Measurements from ENCODE around the gene RUFY4. TPM values are rescaled to one million over a fixed set of nuclear protein-coding genes. Genes with fewer than 3 reads are reported as not detected.

Gene RUFY4
- total RNA-seq, 2 experiments from 2014 or later: not detected

DNA sequence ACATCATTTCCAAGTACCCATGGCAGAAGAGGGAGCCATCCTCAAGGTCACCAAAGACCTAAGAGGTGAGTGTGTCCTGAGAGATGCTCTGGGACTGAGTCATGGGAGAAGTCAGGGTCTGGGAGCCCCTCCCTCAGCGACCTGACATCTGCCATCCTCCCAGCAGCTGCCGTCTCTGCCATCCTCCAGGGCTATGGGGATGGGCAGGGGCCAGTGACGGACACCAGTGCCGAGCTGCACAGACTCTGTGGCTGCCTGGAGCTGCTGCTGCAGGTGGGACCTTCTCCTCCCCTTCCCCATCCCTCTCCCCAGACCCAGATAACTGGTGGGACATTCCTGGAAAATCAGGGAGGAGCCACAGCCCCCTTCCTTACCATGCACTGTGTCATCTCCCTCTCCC, 1.5 kb downstream of the RUFY4 start:
- POLR2A ChIA-PET: no interaction called here

DNA sequence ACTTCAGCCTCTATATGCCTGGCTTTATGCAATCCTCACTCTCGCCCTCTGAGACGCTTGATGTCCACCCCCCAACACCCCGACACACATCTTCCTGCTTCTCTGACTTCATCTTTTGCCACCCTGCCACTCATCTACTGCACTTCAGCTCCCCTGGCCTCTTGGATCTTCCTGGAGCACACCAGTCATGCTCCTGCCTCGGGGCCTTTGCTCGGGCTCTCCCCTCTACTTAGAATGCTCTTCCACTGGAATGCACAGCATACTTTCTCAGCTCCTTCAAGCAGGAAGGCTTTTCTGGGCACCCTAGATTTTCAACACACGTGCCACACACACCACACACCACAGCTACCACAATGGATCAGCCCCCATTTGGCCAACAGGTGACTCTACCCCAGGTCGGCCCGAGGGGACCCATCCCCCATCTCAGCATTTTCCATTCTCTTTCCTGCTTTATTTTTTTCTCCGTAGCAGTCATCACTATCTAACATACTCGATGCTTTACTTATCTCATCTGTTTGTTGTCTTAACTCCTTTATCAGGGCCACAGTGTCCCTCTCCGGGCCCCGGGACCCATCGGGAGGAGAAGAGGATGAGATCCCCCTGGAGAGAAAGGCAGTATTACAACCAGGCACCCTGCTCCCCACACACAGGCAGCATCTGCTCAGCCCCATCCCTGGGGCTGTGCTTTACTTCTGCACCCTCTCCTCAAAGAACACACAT, 2.3 kb downstream of the RUFY4 start:
- H3K9me3 ChIP-seq (ENCODE audit: low read length): no peaks in the 10 kb centered on the region
- TF ChIP-seq EZH2phosphoT487 (IDR thresholded peaks at IDR 0.05; ENCODE audit: borderline replicate concordance, low read depth, low read length): no peak
- TF ChIP-seq, protein P1, sequence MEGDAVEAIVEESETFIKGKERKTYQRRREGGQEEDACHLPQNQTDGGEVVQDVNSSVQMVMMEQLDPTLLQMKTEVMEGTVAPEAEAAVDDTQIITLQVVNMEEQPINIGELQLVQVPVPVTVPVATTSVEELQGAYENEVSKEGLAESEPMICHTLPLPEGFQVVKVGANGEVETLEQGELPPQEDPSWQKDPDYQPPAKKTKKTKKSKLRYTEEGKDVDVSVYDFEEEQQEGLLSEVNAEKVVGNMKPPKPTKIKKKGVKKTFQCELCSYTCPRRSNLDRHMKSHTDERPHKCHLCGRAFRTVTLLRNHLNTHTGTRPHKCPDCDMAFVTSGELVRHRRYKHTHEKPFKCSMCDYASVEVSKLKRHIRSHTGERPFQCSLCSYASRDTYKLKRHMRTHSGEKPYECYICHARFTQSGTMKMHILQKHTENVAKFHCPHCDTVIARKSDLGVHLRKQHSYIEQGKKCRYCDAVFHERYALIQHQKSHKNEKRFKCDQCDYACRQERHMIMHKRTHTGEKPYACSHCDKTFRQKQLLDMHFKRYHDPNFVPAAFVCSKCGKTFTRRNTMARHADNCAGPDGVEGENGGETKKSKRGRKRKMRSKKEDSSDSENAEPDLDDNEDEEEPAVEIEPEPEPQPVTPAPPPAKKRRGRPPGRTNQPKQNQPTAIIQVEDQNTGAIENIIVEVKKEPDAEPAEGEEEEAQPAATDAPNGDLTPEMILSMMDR (conservative IDR thresholded peaks at IDR 0.05; ENCODE audit: low read length): no peak
- no peaks in the 10 kb centered on the region for H3K79me2 ChIP-seq (ENCODE audit: insufficient read depth, low read depth, low read length)
- DNase-seq (ENCODE audit: low spot score): no peak
- no peak overlapping the region for H2AFZ ChIP-seq (ENCODE audit: low read length)
- no TSS peak for BruUV-seq (replicated peaks)
- ChIA-PET CTCF (ENCODE audit: unreplicated experiment) (no interaction called here), POLR2A (interaction anchor here (0.6 kb wide), 1 partner anchor 26 kb away, joined by 4 read pairs; no protein-coding TSS in a partner anchor)
- H3K4me3 ChIP-seq (ENCODE audit: low read depth, low read length, poor library complexity, severe bottlenecking): no peak overlapping the region
- H3K9me2 ChIP-seq (ENCODE audit: insufficient read depth, low read length): no peaks in the 10 kb centered on the region
- no peaks in the 10 kb centered on the region for H3K36me3 ChIP-seq (ENCODE audit: insufficient read depth, low read length)
- intact Hi-C loops (cut with micrococcal nuclease; ENCODE audit: unreplicated experiment): no loop called here
- no peaks in the 10 kb centered on the region for H4K20me1 ChIP-seq (ENCODE audit: insufficient read depth, low read length)
- H3K27ac ChIP-seq (ENCODE audit: low read depth, low read length, poor library complexity, severe bottlenecking): no peak overlapping the region
- H3K4me2 ChIP-seq (ENCODE audit: low read length): no peak overlapping the region
- H3K4me1 ChIP-seq (ENCODE audit: insufficient read depth, low read length, poor library complexity, severe bottlenecking): no peaks in the 10 kb centered on the region

More for the DNA sequence above, 1.5 kb downstream of the RUFY4 start:
- intact Hi-C loops (cut with micrococcal nuclease; ENCODE audit: unreplicated experiment): no loop called here
- H3K27ac ChIP-seq (ENCODE audit: low read depth, low read length, poor library complexity, severe bottlenecking): no peak overlapping the region
- H3K9me3 ChIP-seq (ENCODE audit: low read length): no peaks in the 10 kb centered on the region
- DNase-seq (ENCODE audit: low spot score): no peak
- no peaks in the 10 kb centered on the region for H3K4me1 ChIP-seq (ENCODE audit: insufficient read depth, low read length, poor library complexity, severe bottlenecking)
- H3K4me3 ChIP-seq (ENCODE audit: low read depth, low read length, poor library complexity, severe bottlenecking): no peak overlapping the region
- CTCF ChIA-PET (ENCODE audit: unreplicated experiment): no interaction called here
- no TSS peak for BruUV-seq (replicated peaks)
- H3K9me2 ChIP-seq (ENCODE audit: insufficient read depth, low read length): no peaks in the 10 kb centered on the region
- H3K79me2 ChIP-seq (ENCODE audit: insufficient read depth, low read depth, low read length): no peaks in the 10 kb centered on the region
- no peak overlapping the region for H3K4me2 ChIP-seq (ENCODE audit: low read length)
- H4K20me1 ChIP-seq (ENCODE audit: insufficient read depth, low read length): no peaks in the 10 kb centered on the region
- TF ChIP-seq, protein P1 (conservative IDR thresholded peaks at IDR 0.05; ENCODE audit: low read length): no peak
- no peak for TF ChIP-seq EZH2phosphoT487 (IDR thresholded peaks at IDR 0.05; ENCODE audit: borderline replicate concordance, low read depth, low read length)
- H3K36me3 ChIP-seq (ENCODE audit: insufficient read depth, low read length): no peaks in the 10 kb centered on the region
- H2AFZ ChIP-seq (ENCODE audit: low read length): no peak overlapping the region

DNA sequence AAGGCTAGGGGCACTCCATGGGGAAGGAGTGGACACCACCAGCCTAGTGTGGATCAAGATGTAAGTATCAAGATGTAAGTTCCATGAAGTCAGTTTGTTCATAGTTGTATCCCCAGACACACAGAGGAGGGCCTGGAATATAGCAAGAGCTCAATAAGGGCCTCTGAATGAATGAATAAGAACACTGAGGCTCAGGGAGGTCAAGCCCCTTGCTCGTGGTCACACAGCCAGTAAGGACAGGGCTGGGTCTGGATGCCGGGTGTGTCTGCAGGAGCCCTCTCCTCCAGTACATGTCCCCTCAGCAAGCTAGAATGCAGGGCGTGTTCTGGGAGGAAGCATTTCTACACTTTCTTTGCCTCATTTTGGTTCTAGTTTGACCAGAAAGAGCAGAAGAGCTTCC, 2.9 kb downstream of the RUFY4 start:
- no peak for TF ChIP-seq EZH2phosphoT487 (IDR thresholded peaks at IDR 0.05; ENCODE audit: borderline replicate concordance, low read depth, low read length)
- TF ChIP-seq, protein P1 (conservative IDR thresholded peaks at IDR 0.05; ENCODE audit: low read length): no peak
- Histone ChIP-seq H3K4me2 (ENCODE audit: low read length) (no peak overlapping the region), H3K4me3 (ENCODE audit: low read depth, low read length, poor library complexity, severe bottlenecking) (no peak overlapping the region), H3K36me3 (ENCODE audit: insufficient read depth, low read length) (no peaks in the 10 kb centered on the region), H3K9me2 (ENCODE audit: insufficient read depth, low read length) (no peaks in the 10 kb centered on the region), H3K4me1 (ENCODE audit: insufficient read depth, low read length, poor library complexity, severe bottlenecking) (no peaks in the 10 kb centered on the region), H3K9me3 (ENCODE audit: low read length) (no peaks in the 10 kb centered on the region), H3K79me2 (ENCODE audit: insufficient read depth, low read depth, low read length) (no peaks in the 10 kb centered on the region), H4K20me1 (ENCODE audit: insufficient read depth, low read length) (no peaks in the 10 kb centered on the region), H3K27ac (ENCODE audit: low read depth, low read length, poor library complexity, severe bottlenecking) (no peak overlapping the region), H2AFZ (ENCODE audit: low read length) (no peak overlapping the region)
- no peak for DNase-seq (ENCODE audit: low spot score)
- intact Hi-C loops (cut with micrococcal nuclease; ENCODE audit: unreplicated experiment): no loop called here
- no TSS peak for BruUV-seq (replicated peaks)
- ChIA-PET CTCF (ENCODE audit: unreplicated experiment) (no interaction called here), POLR2A (interaction anchor here (0.6 kb wide), 1 partner anchor 27 kb away, joined by 4 read pairs; no protein-coding TSS in a partner anchor)

All from OCI-LY7 (cell line).